ENCODE measurements around the gene CHST9. TPM values are rescaled to one million over a fixed set of nuclear protein-coding genes. Genes with fewer than 3 reads are reported as not detected.

Gene CHST9
- total RNA-seq, 1 donor from 2014 or later = 0.49 TPM

DNA sequence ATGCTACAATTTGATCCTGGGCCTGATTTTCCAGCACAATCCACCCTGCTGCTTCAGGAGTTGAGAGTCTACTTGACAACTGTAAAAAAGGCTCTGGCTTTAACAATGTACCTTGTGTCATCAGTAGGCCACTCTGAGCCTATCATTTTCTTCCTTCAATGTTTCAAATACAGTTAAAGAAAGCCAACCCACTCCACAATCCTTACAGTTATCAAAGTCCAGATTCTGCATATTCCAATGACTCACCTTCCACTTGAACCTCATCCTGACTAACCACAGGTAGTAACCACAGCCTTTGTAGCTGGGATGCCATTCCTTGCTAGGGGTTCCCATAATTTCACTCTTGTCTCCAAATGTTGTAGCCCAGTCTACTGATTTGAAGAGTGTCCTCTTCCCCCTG, 284.1 kb downstream of the CHST9 start:
- no peak for TF ChIP-seq CTCF (conservative IDR thresholded peaks at IDR 0.05)
- Mint-ChIP-seq H3K4me3 (no peak overlapping the region), H3K27ac (ENCODE audit: unreplicated experiment) (no peak overlapping the region), H3K9me3 (peaks cover 19% of the 10 kb centered on the region), H3K27me3 (ENCODE audit: low read depth) (no peaks in the 10 kb centered on the region), H3K4me1 (no peaks in the 10 kb centered on the region), H3K36me3 (ENCODE audit: low read depth) (peaks cover 21% of the 10 kb centered on the region)
- no peak for DNase-seq (ENCODE audit: low read depth, low spot score)

GRCh38 chr18:26894426-26894825, 290.7 kb downstream of the CHST9 start:
- H3K9me3 Mint-ChIP-seq = no peaks in the 10 kb centered on the region

GRCh38 chr18:26893996-26894395, 291.1 kb downstream of the CHST9 start:
- H3K27me3 Mint-ChIP-seq (ENCODE audit: low read depth) = no peaks in the 10 kb centered on the region
- no peak for TF ChIP-seq CTCF (conservative IDR thresholded peaks at IDR 0.05)
- H3K9me3 Mint-ChIP-seq = no peaks in the 10 kb centered on the region
- DNase-seq (ENCODE audit: low read depth, low spot score) = no peak
- peaks cover 4% of the 10 kb centered on the region for H3K4me1 Mint-ChIP-seq
- H3K27ac Mint-ChIP-seq (ENCODE audit: unreplicated experiment) = no peak overlapping the region
- no peak overlapping the region for H3K4me3 Mint-ChIP-seq
- H3K36me3 Mint-ChIP-seq (ENCODE audit: low read depth) = no peaks in the 10 kb centered on the region

More at GRCh38 chr18:26894426-26894825, 290.7 kb downstream of the CHST9 start:
- no peak for TF ChIP-seq CTCF (conservative IDR thresholded peaks at IDR 0.05)
- Mint-ChIP-seq H3K27me3 (ENCODE audit: low read depth) (no peaks in the 10 kb centered on the region), H3K4me3 (no peak overlapping the region), H3K4me1 (peaks cover 4% of the 10 kb centered on the region), H3K36me3 (ENCODE audit: low read depth) (no peaks in the 10 kb centered on the region), H3K27ac (ENCODE audit: unreplicated experiment) (no peak overlapping the region)
- DNase-seq (ENCODE audit: low read depth, low spot score) = no peak

DNA sequence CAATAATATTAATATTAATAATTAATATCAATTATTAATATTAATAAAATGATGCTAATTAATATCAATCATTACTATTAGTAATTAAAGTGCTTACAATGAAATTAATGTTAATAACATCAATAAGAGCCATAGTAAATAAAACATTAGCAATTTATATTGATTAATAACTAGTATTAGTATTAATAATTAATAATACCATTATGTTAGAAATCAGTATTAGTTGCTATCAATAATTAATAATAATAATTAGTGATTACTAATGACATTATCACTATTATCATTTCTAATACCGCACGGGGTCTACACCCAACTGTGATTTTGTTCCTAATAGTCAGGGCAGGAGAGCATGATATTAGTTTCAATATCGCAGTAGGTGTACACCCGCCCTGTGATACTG, 296.8 kb downstream of the CHST9 start:
- no peak for TF ChIP-seq CTCF (conservative IDR thresholded peaks at IDR 0.05)
- H3K36me3 Mint-ChIP-seq (ENCODE audit: low read depth) = no peaks in the 10 kb centered on the region
- H3K9me3 Mint-ChIP-seq = no peaks in the 10 kb centered on the region
- H3K4me1 Mint-ChIP-seq = no peaks in the 10 kb centered on the region
- no peak overlapping the region for H3K4me3 Mint-ChIP-seq
- no peaks in the 10 kb centered on the region for H3K27me3 Mint-ChIP-seq (ENCODE audit: low read depth)
- no peak for DNase-seq (ENCODE audit: low read depth, low spot score)
- no peak overlapping the region for H3K27ac Mint-ChIP-seq (ENCODE audit: unreplicated experiment)

GRCh38 chr18:26875040-26875654, 310.0 kb downstream of the CHST9 start:
- H3K4me1 Mint-ChIP-seq = no peaks in the 10 kb centered on the region
- DNase-seq (ENCODE audit: low read depth, low spot score) = no peak
- H3K36me3 Mint-ChIP-seq (ENCODE audit: low read depth) = no peaks in the 10 kb centered on the region
- no peak overlapping the region for H3K4me3 Mint-ChIP-seq
- no peak overlapping the region for H3K27ac Mint-ChIP-seq (ENCODE audit: unreplicated experiment)
- no peaks in the 10 kb centered on the region for H3K27me3 Mint-ChIP-seq (ENCODE audit: low read depth)
- H3K9me3 Mint-ChIP-seq = no peaks in the 10 kb centered on the region
- no peak for TF ChIP-seq CTCF (conservative IDR thresholded peaks at IDR 0.05)

Measured in neural crest cell (in vitro differentiated cells).